CD4-positive, alpha-beta T cell treated with Interferon gamma for 1 hour (primary cell): ENCODE measurements around the gene PRTG.
"Not testable (repeated sequence)": the region's sequence is repeated elsewhere in the genome, so short reads cannot be mapped to it uniquely, and the experiment has no call there.

ENCODE experiments used
- DNase-seq: peaks from one replicate; pipeline ENCODE4 v3.0.0-alpha.2; 2020

PRTG gene

GRCh38 chr15:55741833-55742497 lies 987 bp downstream of the PRTG start:
- no peak for DNase-seq

- DNase-seq: no peak
Observed at GRCh38 chr15:55740981-55741832, 1.7 kb downstream of the PRTG start.

- DNase-seq: no peak
Observed at GRCh38 chr15:55740359-55740878, 2.5 kb downstream of the PRTG start.

GRCh38 chr15:55739641-55740040 lies 3.3 kb downstream of the PRTG start:
- DNase-seq: no peak

GRCh38 chr15:55738715-55739114 lies 4.2 kb downstream of the PRTG start:
- DNase-seq: no peak

GRCh38 chr15:55737373-55737772 lies 5.6 kb downstream of the PRTG start:
- DNase-seq: no peak

GRCh38 chr15:55736756-55737155 lies 6.2 kb downstream of the PRTG start:
- DNase-seq: no peak

GRCh38 chr15:55734641-55735040 lies 8.3 kb downstream of the PRTG start:
- no peak for DNase-seq

GRCh38 chr15:55733461-55733860 lies 9.5 kb downstream of the PRTG start:
- not testable (repeated sequence) for DNase-seq

GRCh38 chr15:55721554-55722185 lies 21.3 kb downstream of the PRTG start:
- no peak for DNase-seq

- DNase-seq: no peak
Observed at GRCh38 chr15:55715355-55716076, 27.4 kb downstream of the PRTG start.

- no peak for DNase-seq
Observed at GRCh38 chr15:55714064-55714463, 28.9 kb downstream of the PRTG start.

GRCh38 chr15:55712363-55712762 lies 30.6 kb downstream of the PRTG start:
- DNase-seq: no peak

GRCh38 chr15:55710286-55710685 lies 32.7 kb downstream of the PRTG start:
- no peak for DNase-seq

- no peak for DNase-seq
Observed at GRCh38 chr15:55709458-55709857, 33.5 kb downstream of the PRTG start.

- DNase-seq: no peak
Observed at GRCh38 chr15:55708720-55709119, 34.2 kb downstream of the PRTG start.

- DNase-seq: no peak
Observed at GRCh38 chr15:55707951-55708350, 35.0 kb downstream of the PRTG start.

GRCh38 chr15:55707518-55707917 lies 35.4 kb downstream of the PRTG start:
- no peak for DNase-seq

- no peak for DNase-seq
Observed at GRCh38 chr15:55703873-55704301, 39.1 kb downstream of the PRTG start.

- no peak for DNase-seq
Observed at GRCh38 chr15:55700876-55701275, 42.1 kb downstream of the PRTG start.

GRCh38 chr15:55698653-55699052 lies 44.3 kb downstream of the PRTG start:
- no peak for DNase-seq

- no peak for DNase-seq
Observed at GRCh38 chr15:55696221-55696620, 46.7 kb downstream of the PRTG start.

GRCh38 chr15:55695432-55695831 lies 47.5 kb downstream of the PRTG start:
- DNase-seq: no peak
